SU-DHL-6 (cell line): ENCODE data around the gene CCL20.

Source experiments
- H2AFZ ChIP-seq: fragments of 200-600 bp; sonication (generic); 2 replicates; pipeline ENCODE4 v1.6.1; 2014; ENCODE audit warnings: low read depth, mild to moderate bottlenecking, moderate library complexity, mixed read lengths, antibody characterized with exemption, low read length; ENCODE audit not compliant: severe bottlenecking
- H3F3A ChIP-seq: fragments of 200-600 bp; shearing (Covaris generic); 2 replicates; pipeline ENCODE4 v1.6.0; 2016; ENCODE audit warnings: antibody characterized with exemption, mild to moderate bottlenecking; ENCODE audit not compliant: insufficient read depth
- H3K27ac ChIP-seq: fragments of 200-600 bp; sonication (generic); 2 replicates; pipeline ENCODE4 v1.5.1; 2016; ENCODE audit warnings: low read depth, mild to moderate bottlenecking, low read length, moderate library complexity, mixed read lengths
- H3K27me3 ChIP-seq: fragments of 200-600 bp; sonication (generic), shearing (Covaris generic); 2 replicates; pipeline ENCODE4 v1.6.0; 2014; ENCODE audit warnings: mild to moderate bottlenecking, low read length
- H3K36me3 ChIP-seq: fragments of 200-600 bp; sonication (generic); 2 replicates; pipeline ENCODE4 v1.6.1; 2014; ENCODE audit warnings: mild to moderate bottlenecking, low read length, mixed read lengths
- H3K4me2 ChIP-seq: fragments of 300-600, 200-600 bp; shearing (Covaris generic), sonication (generic); 2 replicates; pipeline ENCODE4 v1.6.0; 2014; ENCODE audit warnings: low read length, low read depth, mild to moderate bottlenecking; ENCODE audit not compliant: poor library complexity, severe bottlenecking
- H3K4me3 ChIP-seq: fragments of 200-600 bp; sonication (generic); 2 replicates; pipeline ENCODE4 v1.5.1; 2014; ENCODE audit warnings: antibody characterized with exemption, low read length, mild to moderate bottlenecking, mixed read lengths; ENCODE audit not compliant: insufficient read depth, poor library complexity, severe bottlenecking
- H3K79me2 ChIP-seq: fragments of 200-600 bp; sonication (generic); 2 replicates; pipeline ENCODE4 v1.6.1; 2014; ENCODE audit warnings: mild to moderate bottlenecking, low read length, moderate library complexity; ENCODE audit not compliant: insufficient read depth
- H3K9ac ChIP-seq: fragments of 200-600 bp; sonication (generic); 2 replicates; pipeline ENCODE4 v1.7.0; 2014; ENCODE audit warnings: mild to moderate bottlenecking, low read length
- H3K9me2 ChIP-seq: fragments of 200-600 bp; sonication (generic); replicated peaks from 2 replicates; pipeline ENCODE4 v1.6.1; 2014; ENCODE audit warnings: low read length; ENCODE audit not compliant: insufficient read depth
- H3K9me3 ChIP-seq: fragments of 200-600 bp; sonication (generic); 2 replicates; pipeline ENCODE4 v1.6.1; 2014; ENCODE audit warnings: low read length, mixed read lengths; ENCODE audit not compliant: insufficient read depth
- H4K20me1 ChIP-seq: fragments of 200-600 bp; sonication (generic); 2 replicates; pipeline ENCODE4 v1.6.1; 2014; ENCODE audit warnings: low read depth, mild to moderate bottlenecking, antibody characterized with exemption, low read length, moderate library complexity, mixed read lengths
- CTCF ChIP-seq: fragments of 200-600 bp; sonication (generic); IDR thresholded peaks from one replicate; pipeline ENCODE4 v1.5.1; 2017; ENCODE audit warnings: antibody characterized with exemption, mild to moderate bottlenecking, low read length, moderate library complexity; ENCODE audit not compliant: insufficient read depth, poor library complexity, severe bottlenecking
- EZH2phosphoT487 ChIP-seq: fragments of 200-600 bp; sonication (generic), shearing (Covaris generic); conservative IDR thresholded peaks from 2 replicates; pipeline ENCODE4 v1.6.1; 2018; ENCODE audit warnings: mild to moderate bottlenecking, antibody characterized with exemption, low read length, moderate library complexity, mixed read lengths

The CCL20 gene

GRCh38 chr2:227782804-227783203, 30.8 kb upstream of the CCL20 start:
- H3K9me2 ChIP-seq, result no peaks in the 10 kb centered on the region
- H4K20me1 ChIP-seq, result no peaks in the 10 kb centered on the region
- H3K4me2 ChIP-seq, result no peak overlapping the region
- H3K9ac ChIP-seq, result no peak overlapping the region
- TF ChIP-seq CTCF, result no peak
- no peak for TF ChIP-seq EZH2phosphoT487
- no peaks in the 10 kb centered on the region for H3K36me3 ChIP-seq
- H3K79me2 ChIP-seq, result no peaks in the 10 kb centered on the region
- no peaks in the 10 kb centered on the region for H3K9me3 ChIP-seq
- H3K27ac ChIP-seq, result no peak overlapping the region
- no peaks in the 10 kb centered on the region for H3F3A ChIP-seq
- no peak overlapping the region for H3K4me3 ChIP-seq
- no peaks in the 10 kb centered on the region for H3K27me3 ChIP-seq
- no peak overlapping the region for H2AFZ ChIP-seq

- TF ChIP-seq EZH2phosphoT487, result no peak
- no peak for TF ChIP-seq CTCF
- Histone ChIP-seq H3K9me2 (no peaks in the 10 kb centered on the region), H3K4me2 (no peak overlapping the region), H3K79me2 (no peaks in the 10 kb centered on the region), H3K4me3 (no peak overlapping the region), H3K27ac (no peak overlapping the region), H4K20me1 (no peaks in the 10 kb centered on the region), H2AFZ (no peak overlapping the region), H3K9ac (no peak overlapping the region), H3K27me3 (no peaks in the 10 kb centered on the region), H3K9me3 (no peaks in the 10 kb centered on the region), H3F3A (no peaks in the 10 kb centered on the region), H3K36me3 (no peaks in the 10 kb centered on the region)
Observed at GRCh38 chr2:227783404-227784138, 30.1 kb upstream of the CCL20 start.

GRCh38 chr2:227785293-227785692, 28.3 kb upstream of the CCL20 start:
- H3F3A ChIP-seq, result no peaks in the 10 kb centered on the region
- TF ChIP-seq EZH2phosphoT487, result no peak
- TF ChIP-seq CTCF, result no peak
- H3K9me3 ChIP-seq, result no peaks in the 10 kb centered on the region
- no peaks in the 10 kb centered on the region for H3K27me3 ChIP-seq
- no peaks in the 10 kb centered on the region for H3K36me3 ChIP-seq
- no peak overlapping the region for H2AFZ ChIP-seq
- H3K4me3 ChIP-seq, result no peak overlapping the region
- H4K20me1 ChIP-seq, result no peaks in the 10 kb centered on the region
- no peak overlapping the region for H3K9ac ChIP-seq
- no peak overlapping the region for H3K4me2 ChIP-seq
- H3K9me2 ChIP-seq, result no peaks in the 10 kb centered on the region
- no peaks in the 10 kb centered on the region for H3K79me2 ChIP-seq
- H3K27ac ChIP-seq, result no peak overlapping the region
